PC-9 (cell line): ENCODE results near the gene SGK2. TPM values are rescaled to one million over a fixed set of nuclear protein-coding genes. Genes with fewer than 3 reads are reported as not detected.

ENCODE experiments used
- BruUV-seq: library from RNA; stranded (reverse); fragments of 400-500 nt; replicated peaks from 2 replicates; lab custom pipeline; 2021; lab: Mats Ljungman, UMichigan
- CTCF ChIA-PET: fragments of 300-600 bp; sonication (Branson Sonifier 250); formaldehyde crosslinking; loops from one replicate; lab custom pipeline; 2022; ENCODE audit warnings: antibody characterized with exemption; lab: Charles Lee
- POLR2A ChIA-PET: fragments of 300-600 bp; sonication (Branson Sonifier 250); formaldehyde crosslinking; loops from one replicate; lab custom pipeline; 2022; ENCODE audit warnings: antibody characterized with exemption; ENCODE audit not compliant: unreplicated experiment; lab: Charles Lee
- DNase-seq, 2 experiments: peaks; one replicate each; pipeline versions ENCODE4 v3.0.0 to v3.0.0-alpha.2; 2015 to 2022; ENCODE audit warnings: mixed read lengths in 1 of 2
- H2AFZ ChIP-seq: fragments of 200-600 bp; sonication (generic); 2 replicates; pipeline ENCODE4 v1.8.1; 2017; ENCODE audit warnings: antibody characterized with exemption
- H3F3A ChIP-seq: fragments of 200-600 bp; sonication (generic); 2 replicates; pipeline ENCODE4 v1.8.1; 2017; ENCODE audit warnings: antibody characterized with exemption, mild to moderate bottlenecking, low read depth; ENCODE audit not compliant: insufficient read depth
- H3K27ac ChIP-seq: fragments of 200-600 bp; sonication (generic); 2 replicates; pipeline ENCODE4 v1.6.1; 2016; ENCODE audit warnings: mixed run types
- H3K27me3 ChIP-seq: fragments of 200-600 bp; sonication (generic); 2 replicates; pipeline ENCODE4 v1.6.1; 2016; ENCODE audit warnings: low read depth, mixed run types; ENCODE audit not compliant: insufficient read depth
- H3K36me3 ChIP-seq: fragments of 200-600 bp; sonication (generic); 2 replicates; pipeline ENCODE4 v1.6.1; 2016; ENCODE audit warnings: low read depth, mixed run types
- H3K4me1 ChIP-seq: fragments of 200-600 bp; sonication (generic); replicated peaks from 2 replicates; pipeline ENCODE4 v1.6.1; 2016; ENCODE audit warnings: mixed run types; ENCODE audit not compliant: insufficient read depth
- H3K4me2 ChIP-seq: fragments of 200-600 bp; sonication (generic); 2 replicates; pipeline ENCODE4 v1.6.1; 2017; ENCODE audit warnings: mixed run types
- H3K4me3 ChIP-seq: fragments of 200-600 bp; sonication (generic); 2 replicates; pipeline ENCODE4 v1.6.1; 2016; ENCODE audit warnings: mixed run types
- H3K79me2 ChIP-seq: fragments of 200-600 bp; sonication (generic); 2 replicates; pipeline ENCODE4 v1.6.1; 2017; ENCODE audit warnings: low read depth, mixed run types
- H3K9me2 ChIP-seq: fragments of 200-600 bp; sonication (generic); 2 replicates; pipeline ENCODE4 v1.8.1; 2017; ENCODE audit warnings: mild to moderate bottlenecking; ENCODE audit not compliant: insufficient read depth
- H3K9me3 ChIP-seq: fragments of 200-600 bp; sonication (generic); 2 replicates; pipeline ENCODE4 v1.8.1; 2016; ENCODE audit warnings: low read depth; ENCODE audit not compliant: insufficient read depth
- H4K20me1 ChIP-seq: fragments of 200-600 bp; sonication (generic); 2 replicates; pipeline ENCODE4 v1.8.1; 2017; ENCODE audit not compliant: insufficient read depth
- EZH2 ChIP-seq: fragments of 200-600 bp; sonication (generic); IDR thresholded peaks from 2 replicates; pipeline ENCODE4 v1.8.0; 2017; ENCODE audit warnings: antibody characterized with exemption, low read depth
- intact Hi-C: fragments of 100-400 bp; cut with micrococcal nuclease; formaldehyde crosslinking; loops from one replicate; pipeline ENCODE4 v1.10.0; 2022; ENCODE audit not compliant: unreplicated experiment
- total RNA-seq: library from RNA; stranded (reverse); gene quantifications from 2 replicates; pipeline ENCODE4 v1.2.3, GENCODE V29; 2021
- TF ChIP-seq, protein P1 (sequence below): fragments of 200-600 bp; sonication (generic); conservative IDR thresholded peaks from 2 replicates; pipeline ENCODE4 v1.6.1; 2017; ENCODE audit warnings: mixed run types, antibody characterized with exemption, mild to moderate bottlenecking, moderate library complexity

The SGK2 gene
- total RNA-seq, 1 experiment from 2014 or later: 3.1 TPM

DNA sequence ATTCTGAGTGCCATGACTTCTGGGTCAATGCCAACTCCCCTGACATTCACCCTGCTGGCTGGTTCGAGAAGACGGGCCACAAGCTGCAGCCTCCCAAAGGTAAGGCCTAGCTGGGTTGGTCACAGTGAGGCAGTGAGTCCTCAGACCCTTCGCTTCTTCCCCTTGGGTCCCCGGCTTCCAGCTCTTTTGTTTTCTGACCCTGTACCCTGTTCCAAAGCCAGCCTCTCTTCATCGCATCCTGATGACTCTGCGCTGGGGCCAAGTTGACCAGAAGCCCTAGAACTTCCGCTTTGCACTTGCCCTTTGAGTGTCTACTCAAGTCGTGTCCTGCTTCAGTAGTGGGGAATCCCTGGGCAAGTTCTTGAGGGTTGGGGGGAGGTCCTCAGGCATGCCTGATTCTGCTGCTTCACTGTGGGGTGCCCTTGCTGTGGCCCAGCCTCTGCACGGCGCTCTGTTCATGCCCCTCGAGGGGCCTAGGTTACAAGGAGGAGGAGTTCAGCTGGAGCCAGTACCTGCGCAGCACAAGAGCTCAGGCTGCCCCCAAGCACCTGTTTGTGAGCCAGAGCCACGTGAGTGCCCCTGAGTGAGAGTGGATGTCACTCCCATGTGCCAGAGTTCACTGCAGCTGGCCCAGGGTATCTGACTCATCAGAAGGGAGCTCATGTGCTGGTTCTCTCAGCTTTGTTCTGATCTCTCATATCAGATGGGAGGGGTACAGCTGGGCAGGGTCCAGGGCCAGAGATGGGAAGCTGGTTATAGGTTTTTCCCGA lies 28.3 kb upstream of the SGK2 start:
- no peak overlapping the region for H3K27ac ChIP-seq

DNA sequence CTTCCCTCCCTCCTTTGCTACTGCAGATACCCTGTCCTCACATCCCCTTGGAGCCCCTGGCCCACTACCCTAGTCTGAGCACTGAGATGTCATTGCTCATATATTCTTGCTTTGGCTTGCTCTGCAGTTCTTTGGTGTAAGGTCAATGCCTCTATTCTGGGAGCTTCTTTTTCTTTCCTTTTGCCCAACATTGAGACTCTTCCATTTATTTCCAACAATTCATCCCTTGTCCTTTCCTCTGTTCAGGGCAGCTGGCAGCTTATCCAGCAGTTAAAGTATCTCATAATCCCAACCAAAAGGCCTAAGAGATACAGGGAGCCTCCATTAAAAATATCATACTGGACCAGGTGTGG lies 27.8 kb upstream of the SGK2 start:
- Histone ChIP-seq H3K9me3 (no peaks in the 10 kb centered on the region), H4K20me1 (no peaks in the 10 kb centered on the region), H3K79me2 (no peaks in the 10 kb centered on the region), H3K4me1 (no peaks in the 10 kb centered on the region), H3K4me3 (no peak overlapping the region), H3K9me2 (no peaks in the 10 kb centered on the region), H3K4me2 (no peak overlapping the region), H2AFZ (no peak overlapping the region), H3K27ac (no peak overlapping the region), H3K27me3 (no peaks in the 10 kb centered on the region), H3K36me3 (no peaks in the 10 kb centered on the region), H3F3A (no peaks in the 10 kb centered on the region)
- intact Hi-C loops: loop anchor here (10.0 kb wide), 1 partner anchor 664 kb away; no protein-coding TSS in a partner anchor
- ChIA-PET POLR2A (no interaction called here), CTCF (no interaction called here)
- no peak for TF ChIP-seq EZH2
- TF ChIP-seq, protein P1, sequence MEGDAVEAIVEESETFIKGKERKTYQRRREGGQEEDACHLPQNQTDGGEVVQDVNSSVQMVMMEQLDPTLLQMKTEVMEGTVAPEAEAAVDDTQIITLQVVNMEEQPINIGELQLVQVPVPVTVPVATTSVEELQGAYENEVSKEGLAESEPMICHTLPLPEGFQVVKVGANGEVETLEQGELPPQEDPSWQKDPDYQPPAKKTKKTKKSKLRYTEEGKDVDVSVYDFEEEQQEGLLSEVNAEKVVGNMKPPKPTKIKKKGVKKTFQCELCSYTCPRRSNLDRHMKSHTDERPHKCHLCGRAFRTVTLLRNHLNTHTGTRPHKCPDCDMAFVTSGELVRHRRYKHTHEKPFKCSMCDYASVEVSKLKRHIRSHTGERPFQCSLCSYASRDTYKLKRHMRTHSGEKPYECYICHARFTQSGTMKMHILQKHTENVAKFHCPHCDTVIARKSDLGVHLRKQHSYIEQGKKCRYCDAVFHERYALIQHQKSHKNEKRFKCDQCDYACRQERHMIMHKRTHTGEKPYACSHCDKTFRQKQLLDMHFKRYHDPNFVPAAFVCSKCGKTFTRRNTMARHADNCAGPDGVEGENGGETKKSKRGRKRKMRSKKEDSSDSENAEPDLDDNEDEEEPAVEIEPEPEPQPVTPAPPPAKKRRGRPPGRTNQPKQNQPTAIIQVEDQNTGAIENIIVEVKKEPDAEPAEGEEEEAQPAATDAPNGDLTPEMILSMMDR: no peak
- no peak for DNase-seq
- no TSS peak for BruUV-seq

More for the DNA sequence above, 28.3 kb upstream of the SGK2 start:
- no peaks in the 10 kb centered on the region for H3K4me1 ChIP-seq
- no peaks in the 10 kb centered on the region for H3K9me2 ChIP-seq
- ChIA-PET POLR2A (no interaction called here), CTCF (no interaction called here)
- H3K36me3 ChIP-seq: no peaks in the 10 kb centered on the region
- H4K20me1 ChIP-seq: no peaks in the 10 kb centered on the region
- no peaks in the 10 kb centered on the region for H3K27me3 ChIP-seq
- H2AFZ ChIP-seq: no peak overlapping the region
- TF ChIP-seq, protein P1: no peak
- TF ChIP-seq EZH2: no peak
- DNase-seq: no peak
- no peak overlapping the region for H3K4me3 ChIP-seq
- no peaks in the 10 kb centered on the region for H3K9me3 ChIP-seq
- BruUV-seq: no TSS peak
- H3K79me2 ChIP-seq: no peaks in the 10 kb centered on the region
- no peaks in the 10 kb centered on the region for H3F3A ChIP-seq
- intact Hi-C loops: loop anchor here (10.0 kb wide), 1 partner anchor 664 kb away; no protein-coding TSS in a partner anchor
- H3K4me2 ChIP-seq: no peak overlapping the region

DNA sequence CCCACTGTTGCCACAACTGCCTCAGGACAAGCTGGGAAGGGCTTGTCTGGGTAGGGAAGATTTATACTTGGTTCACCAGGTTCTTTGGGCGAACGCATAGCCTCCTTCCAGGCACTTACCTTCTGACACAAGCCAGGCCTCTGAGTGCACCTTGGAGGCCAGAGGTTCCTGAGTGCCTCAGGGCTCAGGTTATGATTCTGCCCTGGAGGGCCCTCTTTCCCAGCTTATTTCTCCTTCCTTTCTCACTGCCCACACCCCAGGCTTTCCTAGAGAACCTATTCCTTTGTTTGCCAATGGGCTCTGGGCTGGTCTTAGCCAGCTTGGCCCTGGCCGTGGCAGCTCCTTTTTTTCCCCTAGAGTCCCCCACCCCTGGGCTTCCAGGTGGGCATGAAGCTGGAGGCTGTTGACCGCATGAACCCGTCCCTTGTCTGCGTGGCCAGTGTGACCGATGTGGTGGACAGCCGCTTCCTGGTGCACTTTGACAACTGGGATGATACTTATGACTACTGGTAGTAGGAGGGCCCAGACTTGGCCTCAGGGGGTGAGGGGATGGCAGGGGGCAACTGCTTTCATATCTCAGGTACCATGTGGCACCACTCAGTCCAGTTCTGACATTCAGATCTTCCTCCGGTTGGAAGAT lies 26.3 kb upstream of the SGK2 start:
- no peaks in the 10 kb centered on the region for H3K36me3 ChIP-seq
- TF ChIP-seq EZH2: no peak
- H3K27ac ChIP-seq: no peak overlapping the region
- ChIA-PET POLR2A (interaction anchor here (0.7 kb wide), 1 partner anchor 341 kb away, joined by 3 read pairs; no protein-coding TSS in a partner anchor), CTCF (no interaction called here)
- H3K27me3 ChIP-seq: no peaks in the 10 kb centered on the region
- no peaks in the 10 kb centered on the region for H3K9me2 ChIP-seq
- no peaks in the 10 kb centered on the region for H3K9me3 ChIP-seq
- intact Hi-C loops: loop anchor here (10.0 kb wide), 1 partner anchor 662 kb away; no protein-coding TSS in a partner anchor
- no TSS peak for BruUV-seq
- no peaks in the 10 kb centered on the region for H3K4me1 ChIP-seq
- H4K20me1 ChIP-seq: no peaks in the 10 kb centered on the region
- no peak for DNase-seq
- no peak overlapping the region for H3K4me2 ChIP-seq
- H2AFZ ChIP-seq: no peak overlapping the region
- H3F3A ChIP-seq: peaks cover 9% of the 10 kb centered on the region; the same call in 1 of the 2 replicates
- no peak overlapping the region for H3K4me3 ChIP-seq
- no peaks in the 10 kb centered on the region for H3K79me2 ChIP-seq
